ENCODE results near the gene TMPO.
"Not testable (repeated sequence)": the region's sequence is repeated elsewhere in the genome, so short reads cannot be mapped to it uniquely, and the experiment has no call there.

The TMPO gene

DNA sequence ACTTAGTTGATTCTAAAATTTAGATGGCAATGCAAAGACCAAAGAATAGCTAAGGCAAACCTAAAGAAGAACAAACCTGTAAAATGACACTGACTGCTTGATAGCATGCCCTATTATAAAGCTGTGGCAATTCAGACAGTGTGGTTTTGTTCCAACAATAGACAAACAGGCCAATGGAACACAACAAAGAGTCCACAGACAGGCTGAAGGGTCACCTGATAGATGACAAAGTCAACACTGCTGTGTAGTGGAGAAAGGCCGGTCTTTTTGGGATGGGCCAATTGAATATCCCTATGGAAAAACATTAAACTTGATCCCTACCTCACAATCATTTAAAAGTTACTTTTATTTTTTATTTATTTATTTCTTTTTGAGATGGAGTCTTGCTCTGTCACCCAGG lies 44.3 kb downstream of the TMPO start:
- H3K9me3 ChIP-seq (ENCODE audit: low read depth, low read length), result no peaks in the 10 kb centered on the region
- H3K4me3 ChIP-seq, result no peak overlapping the region
- no peak overlapping the region for H3K9ac ChIP-seq (ENCODE audit: insufficient read length)
- no peak overlapping the region for H3K27ac ChIP-seq
- no peaks in the 10 kb centered on the region for H3K36me3 ChIP-seq (ENCODE audit: insufficient read depth, low read length)
- DNase-seq (ENCODE audit: low read depth, low spot score), result no peak
- TF ChIP-seq POLR2AphosphoS5 (IDR thresholded peaks at IDR 0.05; ENCODE audit: borderline replicate concordance, low read depth, low read length), result no peak
- no peak for TF ChIP-seq EZH2 (IDR thresholded peaks at IDR 0.05)
- TF ChIP-seq FOXP2 (optimal IDR thresholded peaks at IDR 0.05; ENCODE audit: control extremely low read depth, extremely low read length, insufficient read depth), result no peak

DNA sequence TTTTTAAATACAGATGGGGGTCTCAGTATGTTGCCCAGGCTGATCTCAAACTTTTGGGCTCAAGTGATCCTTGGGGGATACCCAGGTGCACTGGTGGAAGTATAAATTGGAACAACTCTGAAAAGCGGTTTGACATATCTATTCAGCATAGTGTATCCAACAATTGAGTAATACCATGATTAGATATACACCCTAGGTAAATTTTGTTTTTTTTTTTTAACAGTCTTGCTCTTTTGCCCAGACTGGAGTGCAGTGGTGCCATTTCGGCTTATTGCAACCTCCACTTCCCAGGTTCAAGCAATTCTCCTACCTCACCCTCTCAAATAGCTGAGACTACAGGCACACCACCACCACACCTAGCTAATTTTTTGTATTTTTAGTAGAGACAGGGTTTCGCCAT lies 46.5 kb downstream of the TMPO start:
- H3K4me3 ChIP-seq, result no peak overlapping the region
- no peaks in the 10 kb centered on the region for H3K9me3 ChIP-seq (ENCODE audit: low read depth, low read length)
- H3K27ac ChIP-seq, result no peak overlapping the region
- no peak for DNase-seq (ENCODE audit: low read depth, low spot score)
- no peaks in the 10 kb centered on the region for H3K36me3 ChIP-seq (ENCODE audit: insufficient read depth, low read length)
- TF ChIP-seq FOXP2 (optimal IDR thresholded peaks at IDR 0.05; ENCODE audit: control extremely low read depth, extremely low read length, insufficient read depth) (no peak), EZH2 (IDR thresholded peaks at IDR 0.05) (no peak), POLR2AphosphoS5 (IDR thresholded peaks at IDR 0.05; ENCODE audit: borderline replicate concordance, low read depth, low read length) (no peak)
- no peak overlapping the region for H3K9ac ChIP-seq (ENCODE audit: insufficient read length)

- no peak overlapping the region for H3K9ac ChIP-seq (ENCODE audit: insufficient read length)
- H3K4me3 ChIP-seq, result no peak overlapping the region
- H3K36me3 ChIP-seq (ENCODE audit: insufficient read depth, low read length), result no peaks in the 10 kb centered on the region
- TF ChIP-seq POLR2AphosphoS5 (IDR thresholded peaks at IDR 0.05; ENCODE audit: borderline replicate concordance, low read depth, low read length) (no peak), FOXP2 (optimal IDR thresholded peaks at IDR 0.05; ENCODE audit: control extremely low read depth, extremely low read length, insufficient read depth) (no peak), EZH2 (IDR thresholded peaks at IDR 0.05) (no peak)
- DNase-seq (ENCODE audit: low read depth, low spot score), result no peak
- no peak overlapping the region for H3K27ac ChIP-seq
- no peaks in the 10 kb centered on the region for H3K9me3 ChIP-seq (ENCODE audit: low read depth, low read length)
Measured at GRCh38 chr12:98572010-98572409, 56.6 kb downstream of the TMPO start.

DNA sequence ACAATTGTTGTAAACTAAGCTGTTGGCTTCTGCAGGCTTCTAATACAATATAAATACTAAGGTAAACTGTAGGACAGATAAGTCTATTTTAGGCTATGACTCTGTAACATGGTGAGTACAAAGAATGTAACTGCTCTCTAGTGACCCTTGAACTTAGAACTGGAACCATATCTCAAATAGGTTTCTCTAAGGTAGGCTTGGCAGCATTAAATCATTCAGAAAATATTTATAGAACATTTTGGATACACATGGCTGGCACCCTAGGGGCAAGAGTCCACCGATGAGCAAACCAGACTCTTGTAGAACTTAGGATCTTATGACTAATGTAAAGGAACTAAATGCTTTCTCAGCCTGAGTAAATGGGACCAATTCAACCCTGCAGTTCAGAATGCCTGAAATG lies 58.7 kb downstream of the TMPO start:
- no peak for TF ChIP-seq POLR2AphosphoS5 (IDR thresholded peaks at IDR 0.05; ENCODE audit: borderline replicate concordance, low read depth, low read length)
- no peak for TF ChIP-seq FOXP2 (optimal IDR thresholded peaks at IDR 0.05; ENCODE audit: control extremely low read depth, extremely low read length, insufficient read depth)
- TF ChIP-seq EZH2 (IDR thresholded peaks at IDR 0.05), result no peak
- DNase-seq (ENCODE audit: low read depth, low spot score), result no peak
- Histone ChIP-seq H3K9ac (ENCODE audit: insufficient read length) (no peak overlapping the region), H3K9me3 (ENCODE audit: low read depth, low read length) (no peaks in the 10 kb centered on the region), H3K36me3 (ENCODE audit: insufficient read depth, low read length) (no peaks in the 10 kb centered on the region), H3K27ac (no peak overlapping the region), H3K4me3 (no peak overlapping the region)

GRCh38 chr12:98575013-98575412 lies 59.6 kb downstream of the TMPO start:
- H3K9ac ChIP-seq (ENCODE audit: insufficient read length), result no peak overlapping the region
- no peak overlapping the region for H3K4me3 ChIP-seq
- H3K9me3 ChIP-seq (ENCODE audit: low read depth, low read length), result no peaks in the 10 kb centered on the region
- TF ChIP-seq FOXP2 (optimal IDR thresholded peaks at IDR 0.05; ENCODE audit: control extremely low read depth, extremely low read length, insufficient read depth) (no peak), EZH2 (IDR thresholded peaks at IDR 0.05) (no peak), POLR2AphosphoS5 (IDR thresholded peaks at IDR 0.05; ENCODE audit: borderline replicate concordance, low read depth, low read length) (no peak)
- DNase-seq (ENCODE audit: low read depth, low spot score), result no peak
- no peaks in the 10 kb centered on the region for H3K36me3 ChIP-seq (ENCODE audit: insufficient read depth, low read length)
- no peak overlapping the region for H3K27ac ChIP-seq

- not testable (repeated sequence) for H3K9ac ChIP-seq (ENCODE audit: insufficient read length); DNase-seq (ENCODE audit: low read depth, low spot score); H3K27ac ChIP-seq; H3K9me3 ChIP-seq (ENCODE audit: low read depth, low read length); H3K4me3 ChIP-seq; H3K36me3 ChIP-seq (ENCODE audit: insufficient read depth, low read length)
Measured at GRCh38 chr12:98576795-98577194, 61.4 kb downstream of the TMPO start.

DNA sequence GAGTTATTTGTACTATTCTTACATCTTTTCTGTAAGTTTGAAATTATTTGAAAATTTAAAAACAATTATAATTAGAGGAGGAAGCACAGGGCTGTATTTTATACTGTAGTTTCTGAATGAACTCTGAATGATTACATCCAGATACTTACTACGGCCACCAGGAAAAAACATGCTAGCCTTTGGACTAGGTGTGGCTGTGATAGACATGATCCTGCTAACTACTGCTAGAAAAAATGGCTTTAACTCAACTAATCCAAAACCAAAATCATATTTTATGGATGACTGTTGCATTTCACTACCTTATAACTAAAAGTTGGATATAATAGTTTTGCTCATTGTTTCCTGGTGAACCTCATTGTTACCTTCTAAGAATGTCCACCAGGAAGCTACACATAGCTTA lies 63.0 kb downstream of the TMPO start:
- no peak overlapping the region for H3K9ac ChIP-seq (ENCODE audit: insufficient read length)
- DNase-seq (ENCODE audit: low read depth, low spot score), result no peak
- no peak overlapping the region for H3K27ac ChIP-seq
- no peak overlapping the region for H3K4me3 ChIP-seq
- TF ChIP-seq EZH2 (IDR thresholded peaks at IDR 0.05) (no peak), POLR2AphosphoS5 (IDR thresholded peaks at IDR 0.05; ENCODE audit: borderline replicate concordance, low read depth, low read length) (no peak), FOXP2 (optimal IDR thresholded peaks at IDR 0.05; ENCODE audit: control extremely low read depth, extremely low read length, insufficient read depth) (no peak)
- H3K9me3 ChIP-seq (ENCODE audit: low read depth, low read length), result no peaks in the 10 kb centered on the region
- no peaks in the 10 kb centered on the region for H3K36me3 ChIP-seq (ENCODE audit: insufficient read depth, low read length)

DNA sequence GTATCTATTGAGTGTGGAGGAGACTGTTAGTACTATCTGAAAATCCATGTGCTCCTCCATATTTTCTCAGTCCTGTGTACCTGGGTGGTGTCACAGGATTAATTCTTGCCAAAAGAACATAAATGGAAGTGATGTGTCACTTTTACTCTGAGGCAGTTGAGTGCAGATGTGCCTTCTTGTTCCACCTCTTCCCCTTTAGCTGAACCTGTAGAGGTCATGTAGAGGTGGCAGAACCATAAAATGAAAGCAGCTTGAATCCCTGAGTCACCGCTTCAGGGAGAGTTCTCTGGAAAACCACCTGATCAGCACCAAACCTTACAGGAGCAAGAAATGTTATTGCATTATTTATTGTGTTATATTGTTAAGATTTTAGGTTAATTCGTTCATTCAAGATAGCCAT lies 63.4 kb downstream of the TMPO start:
- H3K36me3 ChIP-seq (ENCODE audit: insufficient read depth, low read length), result no peaks in the 10 kb centered on the region
- DNase-seq (ENCODE audit: low read depth, low spot score), result no peak
- H3K9me3 ChIP-seq (ENCODE audit: low read depth, low read length), result no peaks in the 10 kb centered on the region
- TF ChIP-seq EZH2 (IDR thresholded peaks at IDR 0.05), result no peak
- no peak for TF ChIP-seq POLR2AphosphoS5 (IDR thresholded peaks at IDR 0.05; ENCODE audit: borderline replicate concordance, low read depth, low read length)
- no peak for TF ChIP-seq FOXP2 (optimal IDR thresholded peaks at IDR 0.05; ENCODE audit: control extremely low read depth, extremely low read length, insufficient read depth)
- H3K27ac ChIP-seq, result no peak overlapping the region
- H3K4me3 ChIP-seq, result no peak overlapping the region
- H3K9ac ChIP-seq (ENCODE audit: insufficient read length), result no peak overlapping the region

DNA sequence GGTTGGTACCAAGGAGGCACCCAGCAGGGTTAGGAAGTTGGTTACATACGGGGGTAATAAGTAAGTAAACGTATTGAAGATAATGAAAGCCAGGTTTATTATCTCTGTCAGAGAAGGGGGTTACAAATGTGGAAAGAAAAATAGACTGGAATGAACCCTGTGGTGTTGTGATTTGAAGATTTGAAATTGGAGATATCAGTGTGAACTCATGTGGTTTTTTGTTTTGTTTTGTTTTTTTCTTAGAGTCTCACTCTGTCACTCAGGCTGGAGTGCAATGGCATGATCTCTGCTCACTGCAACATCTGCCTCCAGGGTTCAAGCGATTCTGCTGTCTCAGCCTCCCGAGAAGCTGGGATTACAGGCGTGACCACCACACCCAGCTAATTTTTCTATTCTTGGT lies 64.0 kb downstream of the TMPO start:
- DNase-seq (ENCODE audit: low read depth, low spot score), result no peak
- H3K9ac ChIP-seq (ENCODE audit: insufficient read length), result no peak overlapping the region
- no peaks in the 10 kb centered on the region for H3K36me3 ChIP-seq (ENCODE audit: insufficient read depth, low read length)
- no peaks in the 10 kb centered on the region for H3K9me3 ChIP-seq (ENCODE audit: low read depth, low read length)
- no peak overlapping the region for H3K4me3 ChIP-seq
- no peak overlapping the region for H3K27ac ChIP-seq
- TF ChIP-seq FOXP2 (optimal IDR thresholded peaks at IDR 0.05; ENCODE audit: control extremely low read depth, extremely low read length, insufficient read depth), result no peak
- TF ChIP-seq POLR2AphosphoS5 (IDR thresholded peaks at IDR 0.05; ENCODE audit: borderline replicate concordance, low read depth, low read length), result no peak
- no peak for TF ChIP-seq EZH2 (IDR thresholded peaks at IDR 0.05)
